ENCODE data around the gene SPDYE5.

Gene SPDYE5

GRCh38 chr7:75536491-75536890 lies 44.4 kb downstream of the SPDYE5 start:
- Histone ChIP-seq H3K4me1 (ENCODE audit: control insufficient read depth, insufficient read depth, low read length, poor library complexity, severe bottlenecking) (no peaks in the 10 kb centered on the region), H3K36me3 (ENCODE audit: control insufficient read depth, insufficient read depth, low read length) (no peaks in the 10 kb centered on the region), H3K9me3 (ENCODE audit: control insufficient read depth, low read length) (no peaks in the 10 kb centered on the region), H3K4me3 (ENCODE audit: insufficient read depth, low read depth, low read length, poor library complexity, severe bottlenecking) (no peak overlapping the region), H3K27me3 (replicated peaks; ENCODE audit: control insufficient read depth, insufficient read depth, low read length, poor library complexity, severe bottlenecking) (no peaks in the 10 kb centered on the region), H3K27ac (ENCODE audit: insufficient read depth, low read length, poor library complexity, severe bottlenecking) (no peak overlapping the region)
- DNase-seq: no peak

DNA sequence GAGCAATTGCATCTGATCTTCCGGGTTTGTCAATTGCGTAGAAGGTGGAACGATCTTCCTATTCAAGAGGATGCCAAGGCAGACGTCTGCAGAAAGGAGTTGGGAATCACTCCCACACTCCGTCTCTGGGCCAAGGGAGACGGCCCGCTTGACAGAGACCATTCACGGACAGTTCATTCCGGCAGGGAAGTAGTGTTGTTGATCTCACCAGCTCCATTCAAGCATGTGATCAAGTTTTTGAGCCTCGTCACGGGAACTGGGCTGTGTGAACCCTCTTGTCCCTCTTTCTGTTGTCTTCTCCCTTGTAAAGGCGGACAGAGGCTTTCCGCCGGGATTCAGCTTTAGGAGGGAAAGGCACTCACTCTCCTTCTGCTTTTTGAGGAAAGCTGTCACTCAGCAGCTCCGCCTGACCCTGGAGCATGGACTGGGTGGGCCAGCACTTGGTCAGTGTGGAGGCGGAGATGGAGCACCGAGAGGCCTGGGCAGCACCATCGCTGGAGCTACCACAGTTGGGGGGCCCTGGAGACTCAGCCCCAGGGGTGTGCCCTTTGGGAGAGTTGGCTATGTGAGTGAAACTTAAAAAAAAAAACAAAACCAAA lies 44.9 kb downstream of the SPDYE5 start:
- Histone ChIP-seq H3K9me3 (ENCODE audit: control insufficient read depth, low read length) (no peaks in the 10 kb centered on the region), H3K4me3 (ENCODE audit: insufficient read depth, low read depth, low read length, poor library complexity, severe bottlenecking) (no peak overlapping the region), H3K27ac (ENCODE audit: insufficient read depth, low read length, poor library complexity, severe bottlenecking) (no peak overlapping the region), H3K27me3 (replicated peaks; ENCODE audit: control insufficient read depth, insufficient read depth, low read length, poor library complexity, severe bottlenecking) (no peaks in the 10 kb centered on the region), H3K4me1 (ENCODE audit: control insufficient read depth, insufficient read depth, low read length, poor library complexity, severe bottlenecking) (no peaks in the 10 kb centered on the region), H3K36me3 (ENCODE audit: control insufficient read depth, insufficient read depth, low read length) (no peaks in the 10 kb centered on the region)
- no peak for DNase-seq

GRCh38 chr7:75537731-75538130 lies 45.6 kb downstream of the SPDYE5 start:
- Histone ChIP-seq H3K4me3 (ENCODE audit: insufficient read depth, low read depth, low read length, poor library complexity, severe bottlenecking) (no peak overlapping the region), H3K36me3 (ENCODE audit: control insufficient read depth, insufficient read depth, low read length) (no peaks in the 10 kb centered on the region), H3K27me3 (replicated peaks; ENCODE audit: control insufficient read depth, insufficient read depth, low read length, poor library complexity, severe bottlenecking) (no peaks in the 10 kb centered on the region), H3K4me1 (ENCODE audit: control insufficient read depth, insufficient read depth, low read length, poor library complexity, severe bottlenecking) (no peaks in the 10 kb centered on the region), H3K9me3 (ENCODE audit: control insufficient read depth, low read length) (no peaks in the 10 kb centered on the region), H3K27ac (ENCODE audit: insufficient read depth, low read length, poor library complexity, severe bottlenecking) (no peak overlapping the region)
- no peak for DNase-seq

GRCh38 chr7:75546237-75547015 lies 54.3 kb downstream of the SPDYE5 start:
- no peaks in the 10 kb centered on the region for H3K9me3 ChIP-seq (ENCODE audit: control insufficient read depth, low read length)
- H3K27ac ChIP-seq (ENCODE audit: insufficient read depth, low read length, poor library complexity, severe bottlenecking): no peak overlapping the region
- no peak overlapping the region for H3K4me3 ChIP-seq (ENCODE audit: insufficient read depth, low read depth, low read length, poor library complexity, severe bottlenecking)
- H3K36me3 ChIP-seq (ENCODE audit: control insufficient read depth, insufficient read depth, low read length): no peaks in the 10 kb centered on the region
- DNase-seq: no peak
- no peaks in the 10 kb centered on the region for H3K27me3 ChIP-seq (replicated peaks; ENCODE audit: control insufficient read depth, insufficient read depth, low read length, poor library complexity, severe bottlenecking)
- no peaks in the 10 kb centered on the region for H3K4me1 ChIP-seq (ENCODE audit: control insufficient read depth, insufficient read depth, low read length, poor library complexity, severe bottlenecking)
